ENCODE data around the gene GADL1.

Gene GADL1

GRCh38 chr3:30688776-30689641 lies 205.5 kb downstream of the GADL1 start:
- no peaks in the 10 kb centered on the region for H3K79me2 ChIP-seq (ENCODE audit: insufficient read depth, low read length)
- no peaks in the 10 kb centered on the region for H4K20me1 ChIP-seq (ENCODE audit: insufficient read depth, low read length)
- no peak overlapping the region for H3K9ac ChIP-seq (ENCODE audit: low read length)
- H3F3A ChIP-seq (ENCODE audit: insufficient read depth, low read length), result no peaks in the 10 kb centered on the region
- H3K4me3 ChIP-seq (ENCODE audit: low read depth, low read length, poor library complexity, severe bottlenecking), result no peak overlapping the region
- H3K36me3 ChIP-seq (ENCODE audit: insufficient read depth, low read length), result peaks cover 81% of the 10 kb centered on the region
- H3K27ac ChIP-seq (ENCODE audit: low read depth, low read length, poor library complexity, severe bottlenecking), result peak overlapping the region; percentile 28
- TF ChIP-seq EZH2 (IDR thresholded peaks at IDR 0.05; ENCODE audit: borderline replicate concordance, low read length) (no peak), CTCF (IDR thresholded peaks at IDR 0.05; ENCODE audit: low read length) (no peak)
- H3K9me2 ChIP-seq (ENCODE audit: low read depth, low read length), result no peaks in the 10 kb centered on the region
- H2AFZ ChIP-seq (ENCODE audit: low read length), result no peak overlapping the region
- no peak overlapping the region for H3K4me2 ChIP-seq (ENCODE audit: low read length)
- no peaks in the 10 kb centered on the region for H3K9me3 ChIP-seq (ENCODE audit: low read length)
- no peaks in the 10 kb centered on the region for H3K4me1 ChIP-seq (ENCODE audit: insufficient read depth, low read length, severe bottlenecking)
- no peaks in the 10 kb centered on the region for H3K27me3 ChIP-seq (ENCODE audit: insufficient read depth, low read length)

- H3K9me2 ChIP-seq (ENCODE audit: low read depth, low read length), result no peaks in the 10 kb centered on the region
- H3K27ac ChIP-seq (ENCODE audit: low read depth, low read length, poor library complexity, severe bottlenecking), result no peak overlapping the region
- H3F3A ChIP-seq (ENCODE audit: insufficient read depth, low read length), result no peaks in the 10 kb centered on the region
- H3K27me3 ChIP-seq (ENCODE audit: insufficient read depth, low read length), result no peaks in the 10 kb centered on the region
- no peaks in the 10 kb centered on the region for H3K79me2 ChIP-seq (ENCODE audit: insufficient read depth, low read length)
- no peaks in the 10 kb centered on the region for H3K4me1 ChIP-seq (ENCODE audit: insufficient read depth, low read length, severe bottlenecking)
- TF ChIP-seq CTCF (IDR thresholded peaks at IDR 0.05; ENCODE audit: low read length) (no peak), EZH2 (IDR thresholded peaks at IDR 0.05; ENCODE audit: borderline replicate concordance, low read length) (no peak)
- no peaks in the 10 kb centered on the region for H4K20me1 ChIP-seq (ENCODE audit: insufficient read depth, low read length)
- peaks cover 81% of the 10 kb centered on the region for H3K36me3 ChIP-seq (ENCODE audit: insufficient read depth, low read length)
- H3K4me2 ChIP-seq (ENCODE audit: low read length), result no peak overlapping the region
- no peak overlapping the region for H3K9ac ChIP-seq (ENCODE audit: low read length)
- H2AFZ ChIP-seq (ENCODE audit: low read length), result no peak overlapping the region
- no peaks in the 10 kb centered on the region for H3K9me3 ChIP-seq (ENCODE audit: low read length)
- H3K4me3 ChIP-seq (ENCODE audit: low read depth, low read length, poor library complexity, severe bottlenecking), result no peak overlapping the region
Measured at GRCh38 chr3:30687930-30688570, 206.4 kb downstream of the GADL1 start.

- no peaks in the 10 kb centered on the region for H3K9me3 ChIP-seq (ENCODE audit: low read length)
- no peak overlapping the region for H3K4me2 ChIP-seq (ENCODE audit: low read length)
- no peak overlapping the region for H2AFZ ChIP-seq (ENCODE audit: low read length)
- no peak for TF ChIP-seq EZH2 (IDR thresholded peaks at IDR 0.05; ENCODE audit: borderline replicate concordance, low read length)
- no peak for TF ChIP-seq CTCF (IDR thresholded peaks at IDR 0.05; ENCODE audit: low read length)
- H3K36me3 ChIP-seq (ENCODE audit: insufficient read depth, low read length), result peaks cover 81% of the 10 kb centered on the region
- no peak overlapping the region for H3K9ac ChIP-seq (ENCODE audit: low read length)
- H4K20me1 ChIP-seq (ENCODE audit: insufficient read depth, low read length), result no peaks in the 10 kb centered on the region
- no peaks in the 10 kb centered on the region for H3F3A ChIP-seq (ENCODE audit: insufficient read depth, low read length)
- no peaks in the 10 kb centered on the region for H3K9me2 ChIP-seq (ENCODE audit: low read depth, low read length)
- H3K27ac ChIP-seq (ENCODE audit: low read depth, low read length, poor library complexity, severe bottlenecking), result no peak overlapping the region
- H3K4me3 ChIP-seq (ENCODE audit: low read depth, low read length, poor library complexity, severe bottlenecking), result no peak overlapping the region
- H3K79me2 ChIP-seq (ENCODE audit: insufficient read depth, low read length), result no peaks in the 10 kb centered on the region
- no peaks in the 10 kb centered on the region for H3K27me3 ChIP-seq (ENCODE audit: insufficient read depth, low read length)
- no peaks in the 10 kb centered on the region for H3K4me1 ChIP-seq (ENCODE audit: insufficient read depth, low read length, severe bottlenecking)
Measured at GRCh38 chr3:30686799-30687198, 207.7 kb downstream of the GADL1 start.

Data from OCI-LY1 (cell line).